Ascending aorta (tissue), 2 donors: ENCODE measurements around the gene TBXA2R. TPM values are rescaled to one million over a fixed set of nuclear protein-coding genes. Genes with fewer than 3 reads are reported as not detected.

Experiments used
- DNase-seq, 2 donors: peaks; one replicate each; pipeline ENCODE4 v3.0.0-alpha.2; 2019; ENCODE audit warnings: low spot score in 2 of 2
- H3K27ac ChIP-seq, 2 donors: fragments of 200-600 bp; sonication (generic); one replicate each; pipeline ENCODE4 v1.5.1; 2016 to 2017; ENCODE audit warnings: mild to moderate bottlenecking in 1 of 2
- H3K27me3 ChIP-seq: fragments of 200-600 bp; sonication (generic); one replicate; pipeline ENCODE4 v1.5.1; 2017
- H3K36me3 ChIP-seq, 2 donors: fragments of 200-600 bp; sonication (generic); one replicate each; pipeline ENCODE4 v1.5.1; 2016
- H3K4me1 ChIP-seq, 2 donors: fragments of 200-600 bp; sonication (generic); one replicate each; pipeline ENCODE4 v1.5.1; 2016 to 2017; ENCODE audit warnings: mild to moderate bottlenecking in 1 of 2
- H3K4me3 ChIP-seq, 2 donors: fragments of 200-600 bp; sonication (generic); one replicate each; pipeline ENCODE4 v1.5.1; 2016 to 2017; ENCODE audit warnings: mild to moderate bottlenecking in 1 of 2
- H3K9me3 ChIP-seq, 2 donors: fragments of 200-600 bp; sonication (generic); one replicate each; pipeline ENCODE4 v1.5.1; 2016
- CTCF ChIP-seq, 3 experiments: fragments of 200-600 bp in 2 of 3; fragments of 450-650 bp in 1 of 3; sonication (generic) in 2 of 3; IDR thresholded peaks; one replicate each; pipeline ENCODE4 v1.5.1; 2016 to 2019; ENCODE audit warnings: antibody characterized with exemption in 3 of 3, mild to moderate bottlenecking in 1 of 3, moderate library complexity in 1 of 3
- intact Hi-C: fragments of 100-400 bp; cut with DNase I; formaldehyde crosslinking; loops from one replicate; pipeline ENCODE4 v1.15.1; 2023
- total RNA-seq: library from RNA; depleted of rRNA; stranded (reverse); fragments of >200 nt; gene quantifications from one replicate; pipeline ENCODE4 v1.1.0, GENCODE V29; 2016

Gene TBXA2R
- total RNA-seq = 37.8 TPM

- DNase-seq = peak; percentile 35 to 91
- Histone ChIP-seq H3K27me3 (no peaks in the 10 kb centered on the region), H3K4me1 (peaks cover 47 to 68% of the 10 kb centered on the region in 2 donors), H3K27ac (peak within 1 kb of the TSS; percentile 94 to 99), H3K4me3 (peak within 1 kb of the TSS; percentile 74 to 96), H3K9me3 (no peaks in the 10 kb centered on the region), H3K36me3 (peaks cover 6 to 8% of the 10 kb centered on the region in 2 donors)
- no peak for TF ChIP-seq CTCF (IDR thresholded peaks at IDR 0.05)
- intact Hi-C loops = loop anchor here (2.0 to 5.0 kb wide), 5 partner anchors 18 to 149 kb away; partner anchors contain the start of genes FZR1, HMG20B and MFSD12
Observed at GRCh38 chr19:3606690-3607289, at the start of gene TBXA2R. TSS of gene TBXA2R (minus strand) at chr19:3606875. CDS start at chr19:3600634, 6,241 bp downstream.

GRCh38 chr19:3656073-3656746 lies 49.5 kb upstream of the TBXA2R start:
- intact Hi-C loops = no loop called here
- Histone ChIP-seq H3K27ac (no peak overlapping the region), H3K27me3 (no peaks in the 10 kb centered on the region), H3K4me1 (no peaks in the 10 kb centered on the region), H3K4me3 (no peak overlapping the region), H3K36me3 (peaks cover 89 to 90% of the 10 kb centered on the region in 2 donors), H3K9me3 (no peaks in the 10 kb centered on the region)
- no peak for DNase-seq
- TF ChIP-seq CTCF (IDR thresholded peaks at IDR 0.05) = no peak

GRCh38 chr19:3655402-3656072 lies 48.9 kb upstream of the TBXA2R start:
- H3K27me3 ChIP-seq = no peaks in the 10 kb centered on the region
- no peaks in the 10 kb centered on the region for H3K4me1 ChIP-seq
- H3K27ac ChIP-seq = no peak overlapping the region
- no peak for DNase-seq
- no peak for TF ChIP-seq CTCF (IDR thresholded peaks at IDR 0.05)
- H3K4me3 ChIP-seq = no peak overlapping the region
- no peaks in the 10 kb centered on the region for H3K9me3 ChIP-seq
- intact Hi-C loops = no loop called here
- peaks cover 89% of the 10 kb centered on the region in 2 donors for H3K36me3 ChIP-seq

GRCh38 chr19:3653865-3654513 lies 47.3 kb upstream of the TBXA2R start:
- no peaks in the 10 kb centered on the region for H3K4me1 ChIP-seq
- DNase-seq = no peak
- intact Hi-C loops = no loop called here
- H3K9me3 ChIP-seq = no peaks in the 10 kb centered on the region
- TF ChIP-seq CTCF (IDR thresholded peaks at IDR 0.05) = no peak
- H3K27ac ChIP-seq = no peak overlapping the region
- peaks cover 83 to 85% of the 10 kb centered on the region in 2 donors for H3K36me3 ChIP-seq
- H3K27me3 ChIP-seq = no peaks in the 10 kb centered on the region
- H3K4me3 ChIP-seq = no peak overlapping the region

GRCh38 chr19:3653081-3653795 lies 46.6 kb upstream of the TBXA2R start:
- H3K9me3 ChIP-seq = no peaks in the 10 kb centered on the region
- peaks cover 81 to 83% of the 10 kb centered on the region in 2 donors for H3K36me3 ChIP-seq
- no peaks in the 10 kb centered on the region for H3K27me3 ChIP-seq
- intact Hi-C loops = no loop called here
- no peak overlapping the region for H3K4me3 ChIP-seq
- DNase-seq = no peak
- no peak overlapping the region for H3K27ac ChIP-seq
- H3K4me1 ChIP-seq = no peaks in the 10 kb centered on the region
- TF ChIP-seq CTCF (IDR thresholded peaks at IDR 0.05) = no peak
